HG03460 (cell line): Measurements from ENCODE around the gene ENPP7.

ENCODE experiments used
- ATAC-seq: cut with Tn5 transposase; IDR thresholded peaks from one replicate; pipeline ENCODE4 v1.9.1; 2021; ENCODE audit not compliant: unreplicated experiment

ENPP7 gene

GRCh38 chr17:79776376-79777119 is 45.8 kb downstream of the ENPP7 start:
- no peak for ATAC-seq

DNA sequence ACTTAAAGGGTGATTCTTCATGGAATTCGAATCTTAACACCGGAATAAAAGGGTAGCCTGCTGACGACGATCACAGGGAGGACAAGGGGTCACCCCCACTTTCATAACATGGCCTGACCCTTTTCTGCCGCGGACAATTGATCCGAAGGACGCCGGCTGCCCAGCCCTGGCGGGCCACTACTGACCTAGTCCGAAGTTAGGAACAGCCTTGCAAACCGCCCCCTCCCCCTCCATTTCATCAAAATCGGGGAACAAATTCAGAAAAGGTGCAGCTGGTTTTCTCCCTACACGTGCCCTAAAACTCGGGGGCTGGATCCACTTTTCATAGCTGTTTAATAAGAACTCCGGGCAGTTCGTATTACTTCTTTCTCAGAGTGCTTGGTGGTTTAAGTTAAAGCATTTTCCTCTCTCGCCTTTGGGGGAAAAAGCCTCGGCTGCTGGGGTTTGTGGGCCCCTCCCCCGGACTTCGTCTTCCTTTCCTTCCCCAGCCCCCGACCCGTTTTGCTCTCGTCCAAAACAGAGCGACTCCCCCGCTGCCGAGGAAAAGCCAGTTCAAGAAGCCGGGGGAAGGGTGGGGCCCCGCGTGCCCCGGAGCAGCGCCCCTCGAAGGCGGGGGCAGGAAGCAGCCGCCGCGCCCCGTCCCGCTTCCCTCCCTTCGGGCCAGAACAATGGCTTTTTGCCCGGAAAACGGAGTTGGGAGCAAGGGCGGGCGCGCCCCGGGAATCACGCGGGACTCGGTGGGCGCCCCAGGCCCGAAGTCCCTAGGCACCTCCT is 46.6 kb downstream of the ENPP7 start:
- peak; percentile 11 for ATAC-seq

DNA sequence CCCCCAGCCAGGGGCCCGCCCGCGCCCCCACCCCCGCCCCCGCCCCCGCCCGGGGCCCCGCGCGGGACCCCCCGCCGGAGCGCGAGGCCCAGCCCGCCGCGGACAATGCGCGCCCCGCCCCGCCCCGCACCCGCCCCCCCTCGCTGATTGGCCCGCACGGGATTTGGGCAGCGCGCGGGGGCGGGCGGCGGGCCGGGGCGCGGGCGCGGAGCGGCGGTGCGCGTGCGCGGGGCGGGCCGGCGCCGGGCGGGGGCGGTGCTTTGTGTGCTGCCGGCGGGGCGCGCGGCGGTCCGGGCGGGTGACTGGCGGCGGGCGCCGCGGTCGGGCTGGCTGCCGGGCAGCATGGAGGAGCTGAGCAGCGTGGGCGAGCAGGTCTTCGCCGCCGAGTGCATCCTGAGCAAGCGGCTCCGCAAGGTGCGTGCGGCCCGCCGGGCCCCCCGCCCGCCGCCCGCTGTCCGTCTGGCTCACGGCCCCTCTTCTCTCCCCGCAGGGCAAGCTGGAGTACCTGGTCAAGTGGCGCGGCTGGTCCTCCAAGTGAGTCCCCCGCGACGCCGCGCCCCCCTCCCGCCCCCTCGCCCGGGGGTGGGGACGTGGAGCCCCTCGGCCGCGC is 47.3 kb downstream of the ENPP7 start, which contains the start of gene CBX2:
TSS of gene CBX2 (plus strand) at position 255 of the 610 bp plus-strand sequence. CDS start at position 343, 88 bp downstream.
- ATAC-seq, result peak; percentile 61

DNA sequence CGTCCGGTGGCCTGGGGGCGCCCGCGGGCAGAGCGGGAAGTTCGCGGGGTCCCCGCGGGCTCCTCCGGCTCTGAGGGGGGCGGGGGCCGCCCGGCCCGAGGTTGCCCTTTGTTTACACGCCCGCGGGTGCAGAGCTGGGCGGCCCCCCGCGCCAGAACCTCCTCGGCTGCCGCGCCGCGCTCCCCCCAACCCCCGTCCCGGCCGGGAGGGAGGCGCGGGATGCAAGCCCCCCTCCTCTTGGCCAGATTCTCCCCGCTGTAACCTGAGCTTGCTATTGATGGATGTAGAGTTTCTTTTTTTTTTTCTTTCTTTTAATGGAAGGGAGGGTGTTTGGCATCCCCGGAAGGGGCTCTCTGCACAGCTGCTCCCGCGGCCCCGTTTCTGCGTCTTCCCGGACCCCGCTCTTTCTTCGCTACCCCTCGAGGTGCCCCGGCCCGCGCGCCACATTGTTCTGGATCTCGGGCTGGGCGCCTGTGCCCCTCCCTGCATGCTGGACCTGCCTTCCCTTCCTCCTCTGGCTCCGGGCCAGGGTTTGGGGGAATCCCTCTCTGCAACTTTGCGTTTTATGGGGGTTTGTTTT is 47.9 kb downstream of the ENPP7 start:
- ATAC-seq, result peak; percentile 14

DNA sequence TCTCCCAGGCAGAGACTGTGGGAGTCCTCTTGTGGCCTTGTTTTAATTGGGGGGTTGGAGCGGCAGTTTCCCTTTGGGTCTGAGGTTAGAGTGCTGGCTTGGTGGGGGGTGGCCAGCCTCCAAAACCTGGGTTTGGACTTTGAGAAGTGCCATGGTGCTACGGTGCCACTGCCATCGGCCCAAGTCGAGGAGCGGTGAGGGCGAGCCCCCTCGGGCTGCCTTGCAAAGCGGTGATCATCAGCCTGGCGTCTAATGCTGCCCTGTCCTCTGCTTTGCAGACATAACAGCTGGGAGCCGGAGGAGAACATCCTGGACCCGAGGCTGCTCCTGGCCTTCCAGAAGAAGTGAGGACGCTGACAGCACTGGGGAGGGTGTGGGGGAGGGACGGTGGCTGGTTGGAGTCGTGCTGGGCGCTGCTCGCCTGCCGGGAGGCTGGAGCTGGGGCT is 48.4 kb downstream of the ENPP7 start:
- no peak for ATAC-seq

DNA sequence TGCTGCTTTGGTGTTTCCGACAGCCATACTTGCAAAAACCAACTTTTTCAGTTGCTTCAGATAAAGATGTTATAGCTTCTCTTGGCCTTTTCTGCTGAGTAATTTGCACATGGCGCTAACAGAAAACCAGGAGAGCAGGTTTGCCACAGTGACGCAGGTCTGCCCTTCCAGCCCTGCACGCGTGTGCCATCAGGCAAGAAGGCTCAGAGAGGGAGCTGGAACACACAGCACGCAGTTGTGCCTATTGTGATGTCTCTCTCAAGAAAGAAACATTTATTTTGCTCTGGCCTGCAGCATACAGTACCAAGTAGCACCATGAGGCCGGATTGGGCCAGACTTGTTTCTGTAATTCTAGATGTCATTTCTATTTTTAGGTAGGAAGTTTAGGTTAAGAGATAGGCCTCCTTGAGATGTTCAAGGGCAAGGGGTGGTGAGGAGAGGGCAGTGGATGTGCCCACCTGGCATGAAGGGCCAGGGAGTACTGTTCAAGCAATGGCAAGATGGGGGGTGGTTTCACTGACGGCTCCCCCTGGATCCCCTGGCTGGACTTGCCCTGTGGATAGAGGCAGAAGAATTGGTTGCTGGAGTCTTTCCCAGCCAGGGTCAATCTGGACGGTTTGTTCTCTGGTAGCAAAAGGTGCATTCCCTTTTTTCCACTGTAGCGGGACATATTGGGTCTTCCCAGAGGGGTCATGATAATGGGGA is 49.1 kb downstream of the ENPP7 start:
- ATAC-seq, result no peak

DNA sequence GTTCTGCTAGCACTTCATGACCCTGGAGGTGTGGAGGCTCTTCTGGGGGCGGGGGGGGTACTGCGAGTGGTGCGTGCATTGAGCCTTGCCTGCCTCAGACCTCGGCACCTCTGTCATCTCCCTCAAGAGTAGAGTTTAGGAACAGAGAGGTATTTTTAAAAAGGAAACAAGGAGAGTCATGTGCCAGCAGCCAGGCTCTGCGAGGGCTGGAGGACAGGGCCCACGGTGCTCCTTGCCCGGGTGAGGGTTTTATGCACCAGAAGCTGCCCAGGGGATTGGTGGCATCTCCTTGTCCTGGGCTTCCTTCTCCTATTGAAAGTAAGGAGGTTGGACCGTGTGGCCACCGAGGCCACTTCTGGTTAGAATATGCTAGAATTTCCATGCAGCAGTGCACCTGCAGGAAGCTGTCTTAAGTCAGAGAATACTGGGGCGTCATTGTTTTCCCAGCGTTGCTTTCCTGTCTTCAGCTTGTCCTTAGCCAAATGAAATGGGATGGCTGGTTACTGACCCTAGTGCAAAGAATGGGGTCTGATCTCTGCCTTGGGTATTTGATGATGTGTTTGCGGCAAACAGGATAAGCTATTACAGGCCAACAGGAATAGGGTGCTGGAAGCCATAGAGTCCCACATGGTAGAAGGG is 50.4 kb downstream of the ENPP7 start:
- ATAC-seq, result no peak

GRCh38 chr17:79781736-79782575 is 51.2 kb downstream of the ENPP7 start:
- ATAC-seq, result no peak

DNA sequence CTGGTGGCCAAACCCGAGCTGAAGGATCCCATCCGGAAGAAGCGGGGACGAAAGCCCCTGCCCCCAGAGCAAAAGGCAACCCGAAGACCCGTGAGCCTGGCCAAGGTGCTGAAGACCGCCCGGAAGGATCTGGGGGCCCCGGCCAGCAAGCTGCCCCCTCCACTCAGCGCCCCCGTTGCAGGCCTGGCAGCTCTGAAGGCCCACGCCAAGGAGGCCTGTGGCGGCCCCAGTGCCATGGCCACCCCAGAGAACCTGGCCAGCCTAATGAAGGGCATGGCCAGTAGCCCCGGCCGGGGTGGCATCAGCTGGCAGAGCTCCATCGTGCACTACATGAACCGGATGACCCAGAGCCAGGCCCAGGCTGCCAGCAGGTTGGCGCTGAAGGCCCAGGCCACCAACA is 53.1 kb downstream of the ENPP7 start:
- ATAC-seq, result no peak

GRCh38 chr17:79784353-79785016 is 53.7 kb downstream of the ENPP7 start:
- ATAC-seq, result no peak

GRCh38 chr17:79785017-79785899 is 54.5 kb downstream of the ENPP7 start:
- ATAC-seq, result no peak

GRCh38 chr17:79785900-79786810 is 55.4 kb downstream of the ENPP7 start:
- no peak for ATAC-seq

DNA sequence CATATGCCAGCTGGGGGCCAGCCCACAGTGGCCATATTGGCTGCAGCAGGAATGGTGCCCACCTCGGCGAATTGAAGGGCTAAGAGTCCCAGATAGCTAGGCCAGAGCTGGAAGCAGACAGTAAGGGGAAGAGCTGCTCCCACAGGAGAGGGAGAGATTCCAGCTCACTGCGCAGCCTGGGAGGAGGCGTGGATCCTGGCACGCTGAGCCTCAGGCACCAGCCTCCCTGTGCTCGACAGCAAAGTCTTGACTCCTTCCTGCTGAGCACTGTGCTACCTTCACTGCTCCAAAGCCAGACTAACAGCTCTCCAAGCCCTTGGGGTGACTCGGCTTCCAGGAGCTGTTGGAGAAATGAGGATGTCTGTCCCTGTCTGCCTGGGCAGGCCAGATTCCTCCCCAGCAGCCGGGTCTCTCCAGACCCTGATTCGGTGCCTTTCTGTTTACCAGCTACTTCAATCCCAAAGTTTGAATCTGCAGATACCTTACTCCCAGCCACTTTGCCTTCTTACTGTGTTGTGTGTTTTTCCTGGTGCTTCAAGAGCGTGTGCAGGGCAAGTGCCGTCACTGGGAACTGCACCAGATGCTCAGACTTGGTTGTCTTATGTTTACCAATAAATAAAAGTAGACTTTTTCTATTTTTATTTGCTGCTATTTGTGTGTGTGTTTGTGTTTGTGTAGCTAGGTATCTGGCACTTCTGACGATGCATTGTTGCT is 56.3 kb downstream of the ENPP7 start:
- ATAC-seq, result no peak

- ATAC-seq, result no peak
Observed at GRCh38 chr17:79788455-79788854, 57.7 kb downstream of the ENPP7 start.

- no peak for ATAC-seq
Observed at GRCh38 chr17:79788989-79789942, 58.5 kb downstream of the ENPP7 start.
